HEK293 (cell line): Measurements from ENCODE around the gene TRAPPC12.

Experiments used
- CTCF ChIA-PET: fragments of 350-600 bp; formaldehyde crosslinking; extraction: SDS; loops from one replicate; lab custom pipeline; 2021; ENCODE audit warnings: antibody characterized with exemption; lab: Yijun Ruan, JAX
- POLR2A ChIA-PET: fragments of 300-600 bp; formaldehyde crosslinking; extraction: SDS; loops from one replicate; lab custom pipeline; 2020; ENCODE audit warnings: antibody characterized with exemption, inconsistent platforms; lab: Yijun Ruan, JAX
- H3K27ac ChIP-seq: fragments of 200-500 bp; sonication (Bioruptor generic); 2 replicates; pipeline ENCODE4 v1.5.1; 2014; ENCODE audit warnings: low read depth, low read length, control low read depth, inconsistent platforms; ENCODE audit errors: extremely low read depth
- H3K36me3 ChIP-seq, 2 experiments: fragments of 200-500 bp in 1 of 2; sonication (Bioruptor generic) in 1 of 2; 1 replicate in 1 of 2; 2 replicates in 1 of 2; pipeline ENCODE4 v1.5.1; 2014 to 2017; ENCODE audit warnings: inconsistent platforms in 2 of 2, low read length in 2 of 2; ENCODE audit not compliant: control insufficient read depth in 2 of 2, insufficient read depth in 1 of 2
- H3K4me1 ChIP-seq: fragments of 200-500 bp; sonication (Bioruptor generic); 2 replicates; pipeline ENCODE4 v1.5.1; 2014; ENCODE audit warnings: mild to moderate bottlenecking, low read length, inconsistent platforms; ENCODE audit not compliant: control insufficient read depth, insufficient read depth
- H3K4me3 ChIP-seq: 2 replicates; pipeline ENCODE4 v1.5.1; 2011; ENCODE audit warnings: low read depth, mild to moderate bottlenecking, control low read depth, low read length, moderate library complexity
- H3K9me3 ChIP-seq: fragments of 200-500 bp; sonication (Bioruptor generic); 2 replicates; pipeline ENCODE4 v1.5.1; 2014; ENCODE audit warnings: low read depth, low read length, inconsistent platforms; ENCODE audit not compliant: control insufficient read depth, insufficient read depth
- EGR2 ChIP-seq: fragments of 450-650 bp; formaldehyde crosslinking; IDR thresholded peaks from 2 replicates; pipeline ENCODE4 v1.5.1; 2016; ENCODE audit warnings: low read depth, missing biosample characterization, missing genetic modification characterization
- WT1 ChIP-seq: fragments of 450-650 bp; formaldehyde crosslinking; IDR thresholded peaks from 2 replicates; pipeline ENCODE4 v1.5.1; 2016; ENCODE audit warnings: missing biosample characterization, missing genetic modification characterization
- ZFP37 ChIP-seq: fragments of 450-650 bp; formaldehyde crosslinking; IDR thresholded peaks from 2 replicates; pipeline ENCODE4 v1.5.1; 2016; ENCODE audit warnings: missing biosample characterization, missing genetic modification characterization
- ZNF157 ChIP-seq: fragments of 450-650 bp; formaldehyde crosslinking; IDR thresholded peaks from 2 replicates; pipeline ENCODE4 v1.5.1; 2016; ENCODE audit warnings: missing biosample characterization, missing genetic modification characterization
- ZNF18 ChIP-seq: fragments of 450-650 bp; formaldehyde crosslinking; IDR thresholded peaks from 2 replicates; pipeline ENCODE4 v1.5.1; 2016; ENCODE audit warnings: missing biosample characterization, missing genetic modification characterization
- ZNF211 ChIP-seq: fragments of 450-650 bp; formaldehyde crosslinking; IDR thresholded peaks from 2 replicates; pipeline ENCODE4 v1.5.1; 2016; ENCODE audit warnings: low read depth, missing biosample characterization, missing genetic modification characterization
- ZNF366 ChIP-seq: fragments of 450-650 bp; formaldehyde crosslinking; conservative IDR thresholded peaks from 2 replicates; pipeline ENCODE4 v1.5.1; 2016; ENCODE audit warnings: missing biosample characterization, missing genetic modification characterization
- ZNF785 ChIP-seq: fragments of 450-650 bp; formaldehyde crosslinking; IDR thresholded peaks from 2 replicates; pipeline ENCODE4 v1.5.1; 2016; ENCODE audit warnings: missing biosample characterization, missing genetic modification characterization
- TF ChIP-seq, protein P1 (sequence below): fragments of 450-650 bp; formaldehyde crosslinking; optimal IDR thresholded peaks from 2 replicates; pipeline ENCODE3; 2016; ENCODE audit warnings: missing biosample characterization, mild to moderate bottlenecking, missing genetic modification characterization
- TF ChIP-seq, protein P2 (sequence below): fragments of 450-650 bp; formaldehyde crosslinking; IDR thresholded peaks from 2 replicates; pipeline ENCODE4 v1.5.1; 2016; ENCODE audit warnings: missing biosample characterization, missing genetic modification characterization

Gene TRAPPC12

DNA sequence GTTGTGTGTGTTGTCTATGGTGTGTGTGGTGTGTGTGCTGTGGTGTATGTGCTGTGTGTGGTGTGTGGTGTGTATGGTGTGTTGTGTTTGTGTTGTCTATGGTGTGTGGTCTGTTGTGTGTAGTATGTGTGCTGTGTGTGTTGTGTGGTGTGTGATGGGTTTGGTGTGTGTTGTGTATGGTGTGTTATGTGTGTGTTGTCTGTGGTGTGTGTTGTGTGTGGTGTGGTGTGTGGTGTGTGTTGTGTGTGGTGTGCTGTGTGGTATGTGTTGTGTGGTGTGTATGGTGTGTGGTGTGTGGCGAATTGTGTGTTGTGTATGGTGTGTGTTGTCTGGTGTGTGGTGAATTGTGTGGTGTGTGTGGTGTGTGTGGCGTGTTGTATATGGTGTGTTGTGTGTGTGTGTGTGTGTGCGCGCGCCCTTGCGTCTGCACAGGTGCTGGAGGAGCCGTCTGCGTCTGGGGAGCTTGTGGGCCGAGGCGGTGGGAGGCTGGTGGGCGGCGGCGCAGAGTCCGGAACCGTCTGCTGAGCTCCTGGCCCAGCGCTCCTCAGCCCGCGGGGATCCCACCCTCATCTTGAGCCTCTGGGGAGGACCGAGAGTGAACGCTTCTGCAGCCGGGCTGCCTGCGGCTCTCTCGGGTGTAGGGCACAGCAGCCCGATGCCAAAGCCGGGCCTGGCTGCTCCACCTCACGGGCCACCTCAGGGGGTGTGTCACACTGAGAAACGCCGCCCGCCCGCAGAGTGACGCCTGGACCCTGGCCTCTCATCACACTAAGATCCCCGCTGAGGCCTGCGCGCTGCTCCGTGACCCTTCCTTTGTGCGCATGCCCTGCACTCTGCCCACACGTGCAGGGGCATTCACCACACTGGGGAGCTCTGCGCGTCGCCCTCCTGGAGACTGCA, 148.6 kb downstream of the TRAPPC12 start:
- no peak overlapping the region for H3K4me3 ChIP-seq
- POLR2A ChIA-PET, result no interaction called here
- no peaks in the 10 kb centered on the region for H3K9me3 ChIP-seq
- H3K27ac ChIP-seq, result no peak overlapping the region
- CTCF ChIA-PET, result interaction anchor here (0.7 kb wide), 1 partner anchor 36 kb away, joined by 3 read pairs; no protein-coding TSS in a partner anchor
- TF ChIP-seq ZFP37, result no peak
- no peak for TF ChIP-seq ZNF157 (tag by site-specific recombination)
- TF ChIP-seq ZNF785 (tag by site-specific recombination), result 0 out of 2 replicates have a peak, but pooled peaks have one; percentile 67
- TF ChIP-seq WT1 (tag by site-specific recombination), result no peak
- TF ChIP-seq ZNF18 (tag by site-specific recombination), result peak; percentile 50
- TF ChIP-seq, protein P1, sequence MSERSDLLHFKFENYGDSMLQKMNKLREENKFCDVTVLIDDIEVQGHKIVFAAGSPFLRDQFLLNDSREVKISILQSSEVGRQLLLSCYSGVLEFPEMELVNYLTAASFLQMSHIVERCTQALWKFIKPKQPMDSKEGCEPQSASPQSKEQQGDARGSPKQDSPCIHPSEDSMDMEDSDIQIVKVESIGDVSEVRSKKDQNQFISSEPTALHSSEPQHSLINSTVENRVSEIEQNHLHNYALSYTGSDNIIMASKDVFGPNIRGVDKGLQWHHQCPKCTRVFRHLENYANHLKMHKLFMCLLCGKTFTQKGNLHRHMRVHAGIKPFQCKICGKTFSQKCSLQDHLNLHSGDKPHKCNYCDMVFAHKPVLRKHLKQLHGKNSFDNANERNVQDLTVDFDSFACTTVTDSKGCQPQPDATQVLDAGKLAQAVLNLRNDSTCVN (tag by site-specific recombination), result peak; percentile 6
- TF ChIP-seq, protein P2, sequence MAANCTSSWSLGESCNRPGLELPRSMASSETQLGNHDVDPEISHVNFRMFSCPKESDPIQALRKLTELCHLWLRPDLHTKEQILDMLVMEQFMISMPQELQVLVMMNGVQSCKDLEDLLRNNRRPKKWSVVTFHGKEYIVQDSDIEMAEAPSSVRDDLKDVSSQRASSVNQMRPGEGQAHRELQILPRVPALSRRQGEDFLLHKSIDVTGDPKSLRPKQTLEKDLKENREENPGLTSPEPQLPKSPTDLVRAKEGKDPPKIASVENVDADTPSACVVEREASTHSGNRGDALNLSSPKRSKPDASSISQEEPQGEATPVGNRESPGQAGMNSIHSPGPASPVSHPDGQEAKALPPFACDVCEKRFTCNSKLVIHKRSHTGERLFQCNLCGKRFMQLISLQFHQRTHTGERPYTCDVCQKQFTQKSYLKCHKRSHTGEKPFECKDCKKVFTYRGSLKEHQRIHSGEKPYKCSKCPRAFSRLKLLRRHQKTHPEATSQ, result no peak
- TF ChIP-seq ZNF366, result no peak
- no peak for TF ChIP-seq ZNF211 (tag by site-specific recombination)
- 0 out of 2 replicates have a peak, but pooled peaks have one; percentile 28 for TF ChIP-seq EGR2
- peaks cover under 1 to 3% of the 10 kb centered on the region in 2 experiments; a peak in 2 of 3 replicates for H3K36me3 ChIP-seq
- no peaks in the 10 kb centered on the region for H3K4me1 ChIP-seq
